ENCODE results near the gene DPT. TPM values are rescaled to one million over a fixed set of nuclear protein-coding genes. Genes with fewer than 3 reads are reported as not detected.

DPT gene
- total RNA-seq, 1 experiment from 2014 or later, result not detected

GRCh38 chr1:168686666-168687065 lies 42.3 kb downstream of the DPT start:
- Histone ChIP-seq H3K4me2 (no peak overlapping the region), H2AFZ (no peak overlapping the region), H3K79me2 (ENCODE audit: low read depth) (no peaks in the 10 kb centered on the region), H3K27ac (no peak overlapping the region), H3K4me1 (replicated peaks; ENCODE audit: insufficient read depth) (no peaks in the 10 kb centered on the region), H3K36me3 (ENCODE audit: low read depth) (no peaks in the 10 kb centered on the region), H3K27me3 (ENCODE audit: insufficient read depth, low read depth) (no peaks in the 10 kb centered on the region), H3K9me3 (ENCODE audit: insufficient read depth, low read depth) (no peaks in the 10 kb centered on the region; the same call in 1 of the 2 replicates), H3K4me3 (no peak overlapping the region), H3F3A (ENCODE audit: insufficient read depth, low read depth) (no peaks in the 10 kb centered on the region), H3K9me2 (ENCODE audit: insufficient read depth) (no peaks in the 10 kb centered on the region), H4K20me1 (ENCODE audit: insufficient read depth) (no peaks in the 10 kb centered on the region)
- no TSS peak for BruUV-seq (replicated peaks)
- intact Hi-C loops (cut with micrococcal nuclease; ENCODE audit: unreplicated experiment), result no loop called here
- CTCF ChIA-PET, result no interaction called here
- TF ChIP-seq CTCF (conservative IDR thresholded peaks at IDR 0.05) (no peak), EZH2 (IDR thresholded peaks at IDR 0.05; ENCODE audit: low read depth) (no peak)
- POLR2A ChIA-PET (ENCODE audit: unreplicated experiment), result no interaction called here
- DNase-seq, result no peak

GRCh38 chr1:168683871-168684270 lies 45.1 kb downstream of the DPT start:
- no peak overlapping the region for H3K4me3 ChIP-seq
- no peaks in the 10 kb centered on the region; the same call in 1 of the 2 replicates for H3K9me3 ChIP-seq (ENCODE audit: insufficient read depth, low read depth)
- no TSS peak for BruUV-seq (replicated peaks)
- H3K27ac ChIP-seq, result no peak overlapping the region
- no peaks in the 10 kb centered on the region for H3K4me1 ChIP-seq (replicated peaks; ENCODE audit: insufficient read depth)
- no peak for DNase-seq
- ChIA-PET CTCF (no interaction called here), POLR2A (ENCODE audit: unreplicated experiment) (no interaction called here)
- TF ChIP-seq EZH2 (IDR thresholded peaks at IDR 0.05; ENCODE audit: low read depth) (no peak), CTCF (conservative IDR thresholded peaks at IDR 0.05) (no peak)
- no peaks in the 10 kb centered on the region for H3F3A ChIP-seq (ENCODE audit: insufficient read depth, low read depth)
- no peak overlapping the region for H2AFZ ChIP-seq
- no peaks in the 10 kb centered on the region for H3K36me3 ChIP-seq (ENCODE audit: low read depth)
- H3K27me3 ChIP-seq (ENCODE audit: insufficient read depth, low read depth), result no peaks in the 10 kb centered on the region
- H3K4me2 ChIP-seq, result no peak overlapping the region
- no peaks in the 10 kb centered on the region for H3K9me2 ChIP-seq (ENCODE audit: insufficient read depth)
- H4K20me1 ChIP-seq (ENCODE audit: insufficient read depth), result no peaks in the 10 kb centered on the region
- no peaks in the 10 kb centered on the region for H3K79me2 ChIP-seq (ENCODE audit: low read depth)
- intact Hi-C loops (cut with micrococcal nuclease; ENCODE audit: unreplicated experiment), result no loop called here

GRCh38 chr1:168676861-168677260 lies 52.1 kb downstream of the DPT start:
- H3K4me3 ChIP-seq, result no peak overlapping the region
- POLR2A ChIA-PET (ENCODE audit: unreplicated experiment), result no interaction called here

More at GRCh38 chr1:168676861-168677260, 52.1 kb downstream of the DPT start:
- BruUV-seq (replicated peaks), result no TSS peak
- Histone ChIP-seq H3K4me1 (replicated peaks; ENCODE audit: insufficient read depth) (no peaks in the 10 kb centered on the region), H3K4me2 (no peak overlapping the region), H3K27ac (no peak overlapping the region), H4K20me1 (ENCODE audit: insufficient read depth) (no peaks in the 10 kb centered on the region), H3K27me3 (ENCODE audit: insufficient read depth, low read depth) (no peaks in the 10 kb centered on the region), H3K36me3 (ENCODE audit: low read depth) (no peaks in the 10 kb centered on the region), H2AFZ (no peak overlapping the region), H3K79me2 (ENCODE audit: low read depth) (no peaks in the 10 kb centered on the region), H3K9me2 (ENCODE audit: insufficient read depth) (no peaks in the 10 kb centered on the region), H3K9me3 (ENCODE audit: insufficient read depth, low read depth) (no peaks in the 10 kb centered on the region), H3F3A (ENCODE audit: insufficient read depth, low read depth) (no peaks in the 10 kb centered on the region)
- intact Hi-C loops (cut with micrococcal nuclease; ENCODE audit: unreplicated experiment), result no loop called here
- CTCF ChIA-PET, result no interaction called here
- no peak for TF ChIP-seq CTCF (conservative IDR thresholded peaks at IDR 0.05)
- TF ChIP-seq EZH2 (IDR thresholded peaks at IDR 0.05; ENCODE audit: low read depth), result no peak
- DNase-seq, result no peak
